Epithelial cell of proximal tubule (primary cell): ENCODE results near the gene ACSL5. TPM values are rescaled to one million over a fixed set of nuclear protein-coding genes. Genes with fewer than 3 reads are reported as not detected.

Experiments used
- DNase-seq: peaks from one replicate; pipeline ENCODE4 v3.0.0-alpha.2; 2011; ENCODE audit warnings: low read depth
- H3K4me3 ChIP-seq: 2 replicates; pipeline ENCODE4 v1.5.1; 2011; ENCODE audit warnings: low read depth, mild to moderate bottlenecking, low read length
- CTCF ChIP-seq: conservative IDR thresholded peaks from 2 replicates; pipeline ENCODE4 v1.5.1; 2012; ENCODE audit warnings: low read depth, mild to moderate bottlenecking, low read length
- total RNA-seq: library from RNA; depleted of rRNA; stranded (reverse); fragments of >200 nt; gene quantifications from 2 replicates; pipeline ENCODE4 v1.2.3, GENCODE V29; 2015

The ACSL5 gene
- total RNA-seq, 1 donor from 2014 or later, result 3.1 TPM

GRCh38 chr10:112409755-112410154 lies 35.8 kb downstream of the ACSL5 start:
- DNase-seq, result no peak
- TF ChIP-seq CTCF, result no peak
- no peak overlapping the region for H3K4me3 ChIP-seq

- TF ChIP-seq CTCF, result no peak
- H3K4me3 ChIP-seq, result no peak overlapping the region
- no peak for DNase-seq
These were observed 38.8 kb downstream of the ACSL5 start for GRCh38 chr10:112412696-112413095.

GRCh38 chr10:112421731-112422130 lies 47.8 kb downstream of the ACSL5 start:
- H3K4me3 ChIP-seq, result no peak overlapping the region
- no peak for TF ChIP-seq CTCF
- DNase-seq, result no peak

GRCh38 chr10:112424651-112425050 lies 50.7 kb downstream of the ACSL5 start:
- TF ChIP-seq CTCF, result no peak
- no peak overlapping the region for H3K4me3 ChIP-seq
- DNase-seq, result no peak

- no peak for TF ChIP-seq CTCF
- no peak for DNase-seq
- H3K4me3 ChIP-seq, result no peak overlapping the region
These were observed 52.2 kb downstream of the ACSL5 start for GRCh38 chr10:112426111-112426510.

GRCh38 chr10:112429147-112429546 lies 55.2 kb downstream of the ACSL5 start:
- no peak for TF ChIP-seq CTCF
- H3K4me3 ChIP-seq, result no peak overlapping the region
- DNase-seq, result no peak

GRCh38 chr10:112429654-112430230 lies 55.8 kb downstream of the ACSL5 start:
- no peak for DNase-seq
- no peak overlapping the region for H3K4me3 ChIP-seq
- TF ChIP-seq CTCF, result no peak
